Heart right ventricle (tissue), 16 donors: Measurements from ENCODE around the gene CD8B. TPM values are rescaled to one million over a fixed set of nuclear protein-coding genes. Genes with fewer than 3 reads are reported as not detected.

Source experiments
- ATAC-seq, 8 donors: fragments of 200-7000 bp; cut with Tn5 transposase; one replicate each; pipeline ENCODE4 v1.9.1; 2020; ENCODE audit warnings: mild to moderate bottlenecking in 8 of 8, moderate library complexity in 8 of 8, moderate number of reproducible peaks in 1 of 8
- DNase-seq, 2 donors: peaks; one replicate each; pipeline ENCODE4 v3.0.0-alpha.2; 2020
- H3K27ac ChIP-seq, 10 donors: fragments of 200-600 bp; sonication (generic) in 2 of 10; one replicate each; pipeline versions ENCODE4 v1.5.0 to v1.8.0; 2020 to 2022; ENCODE audit warnings: mild to moderate bottlenecking in 3 of 10
- H3K27me3 ChIP-seq, 7 donors: fragments of 200-600 bp; one replicate each; pipeline ENCODE4 v1.8.0; 2021 to 2022; ENCODE audit warnings: mild to moderate bottlenecking in 2 of 7
- H3K36me3 ChIP-seq, 9 donors: fragments of 200-600 bp; sonication (generic) in 1 of 9; one replicate each; pipeline versions ENCODE4 v1.5.0 to v1.8.0; 2020 to 2022; ENCODE audit warnings: mild to moderate bottlenecking in 2 of 9
- H3K4me1 ChIP-seq, 9 donors: fragments of 200-600 bp; sonication (generic) in 1 of 9; one replicate each; pipeline versions ENCODE4 v1.5.0 to v1.8.0; 2020 to 2022; ENCODE audit warnings: mild to moderate bottlenecking in 4 of 9
- H3K4me3 ChIP-seq, 10 donors: fragments of 200-600 bp; sonication (generic) in 2 of 10; one replicate each; pipeline versions ENCODE4 v1.5.0 to v1.8.0; 2020 to 2022; ENCODE audit warnings: mild to moderate bottlenecking in 7 of 10, moderate library complexity in 2 of 10
- H3K9me3 ChIP-seq, 11 donors: fragments of 200-600 bp in 10 of 11; sonication (generic) in 2 of 11; one replicate each; pipeline versions ENCODE4 v1.5.0 to v1.8.0; 2013 to 2022; ENCODE audit warnings: mild to moderate bottlenecking in 2 of 11, control low read depth in 1 of 11, moderate library complexity in 1 of 11
- WGBS, 2 donors: extraction: QIAGEN DNeasy Blood & Tissue Kit; methylation state at CpG; one replicate each; pipeline ENCODE4 v1.1.7; 2013; ENCODE audit warnings: inconsistent platforms in 1 of 2; 5-methylcytosine and 5-hydroxymethylcytosine counted together
- intact Hi-C, 10 donors: fragments of 100-400 bp; cut with DNase I; formaldehyde crosslinking; loops; one replicate each; pipeline versions ENCODE4 v1.11.1 to v1.14.2; 2022
- polyA plus RNA-seq, 2 donors: library from polyadenylated mRNA; stranded (reverse); fragments of 200-250 nt; gene quantifications; one replicate each; pipeline ENCODE4 v1.2.3, GENCODE V29; 2013
- total RNA-seq, 10 donors: library from RNA; stranded (reverse); fragmentation: NEBNext Ultra II Directional in 3 of 10; extraction: Animal tissue kit (Norgen Biotek cat#: 25700) in 3 of 10; gene quantifications; one replicate each; pipeline versions ENCODE4 v1.2.1 to v1.2.4, GENCODE V29; 2021 to 2023
- TF ChIP-seq, protein P1 (sequence below), 9 donors: fragments of 200-600 bp; sonication (generic) in 2 of 9; IDR thresholded peaks; one replicate each; pipeline versions ENCODE4 v1.5.0 to v1.8.0; 2021 to 2022; ENCODE audit warnings: antibody characterized with exemption in 9 of 9, mild to moderate bottlenecking in 5 of 9, moderate library complexity in 1 of 9
- donor health status: Arrhythmogenic right ventricular cardiomyopathy.
- donor health status: ischemic (EF 13 %, LVEDD 7.1; RV severe dilation, severe dysfunction).
- donor health status: healthy with polysubstance abuse.
- donor health status: DM: no; HTN: yes; CAD: no.
- donor health status: DM: no; HTN: no; CAD: no.
- donor health status: ischemic (EF 25% LVEDD 6.9; RV normal size, moderate dysfunction).
- donor health status: ischemic (EF 25% LVEDD 5.7; RV mildly dilated, moderate dysfunction).
- donor health status: healthy.
- donor health status: DM: yes; HTN: yes; CAD: no.
- donor health status: Ischemic cardiomyopathy.
- donor health status: ischemic (EF 35%, LVEDD 5.7; RV mildly dilated, moderate dysfunction).
- donor health status: nonischemic (EF 11% LVEDD 7.7; RV severe dilation, severe dysfunction).
- donor health status: DM: yes; HTN: yes; CAD: no.
- donor health status: PGD.
- donor health status: ischemic (EF 29% LVEDD 5.4; RV normal size, mild dysfunction).
- donor health status: nonischemic (EF 23%, LVEDD 6.1; RV moderate dilation, normal function).

CD8B gene
- total and polyA plus RNA-seq, 12 donors, result 0.28 to 5.2 (median 0.50) TPM; not detected in 8

DNA sequence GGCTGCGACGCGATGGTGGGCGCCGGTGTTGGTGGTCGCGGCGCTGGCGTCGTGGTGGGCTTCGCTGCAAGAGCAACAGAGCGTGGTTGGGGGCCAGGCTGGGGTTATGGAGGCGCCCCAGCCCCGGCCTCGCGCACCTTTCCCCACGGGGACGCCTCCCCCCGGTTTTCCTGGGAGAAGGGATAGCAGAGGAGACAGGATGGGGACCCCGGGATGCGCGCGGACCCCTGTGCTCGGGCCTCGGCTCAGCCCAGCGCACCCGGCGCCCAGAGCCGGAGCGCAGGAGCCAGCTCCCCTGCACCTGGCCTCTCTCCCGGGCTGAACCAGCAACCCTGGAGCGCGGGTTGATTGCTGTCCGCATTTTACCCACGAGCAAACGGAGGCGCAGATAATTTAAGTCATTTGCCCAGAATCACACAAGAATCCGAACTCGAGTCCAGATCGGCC is 72.0 kb downstream of the CD8B start:
- Histone ChIP-seq H3K9me3 (no peaks in the 10 kb centered on the region), H3K36me3 (no peaks in the 10 kb centered on the region), H3K4me3 (peak overlapping the region in 8 of 10 donors; percentile 9 to 50 (median 26)), H3K27me3 (peaks cover 11 to 74% (median 60%) of the 10 kb centered on the region in 7 donors), H3K27ac (peak overlapping the region in 1 of 10 donors; percentile 78), H3K4me1 (peaks cover 5 to 45% (median 39%) of the 10 kb centered on the region in 9 donors)
- no peak for DNase-seq
- peak in 1 of 8 donors; percentile 11 for ATAC-seq
- intact Hi-C loops, result loop anchor here in 1 of 10 donors (10.0 kb wide), 1 partner anchor 1265 kb away; the partner anchor contains the start of gene KRCC1
- 9 to 10% methylated on average over 40 of the region's 40 CpGs for WGBS, 2 donors
- TF ChIP-seq, protein P1, sequence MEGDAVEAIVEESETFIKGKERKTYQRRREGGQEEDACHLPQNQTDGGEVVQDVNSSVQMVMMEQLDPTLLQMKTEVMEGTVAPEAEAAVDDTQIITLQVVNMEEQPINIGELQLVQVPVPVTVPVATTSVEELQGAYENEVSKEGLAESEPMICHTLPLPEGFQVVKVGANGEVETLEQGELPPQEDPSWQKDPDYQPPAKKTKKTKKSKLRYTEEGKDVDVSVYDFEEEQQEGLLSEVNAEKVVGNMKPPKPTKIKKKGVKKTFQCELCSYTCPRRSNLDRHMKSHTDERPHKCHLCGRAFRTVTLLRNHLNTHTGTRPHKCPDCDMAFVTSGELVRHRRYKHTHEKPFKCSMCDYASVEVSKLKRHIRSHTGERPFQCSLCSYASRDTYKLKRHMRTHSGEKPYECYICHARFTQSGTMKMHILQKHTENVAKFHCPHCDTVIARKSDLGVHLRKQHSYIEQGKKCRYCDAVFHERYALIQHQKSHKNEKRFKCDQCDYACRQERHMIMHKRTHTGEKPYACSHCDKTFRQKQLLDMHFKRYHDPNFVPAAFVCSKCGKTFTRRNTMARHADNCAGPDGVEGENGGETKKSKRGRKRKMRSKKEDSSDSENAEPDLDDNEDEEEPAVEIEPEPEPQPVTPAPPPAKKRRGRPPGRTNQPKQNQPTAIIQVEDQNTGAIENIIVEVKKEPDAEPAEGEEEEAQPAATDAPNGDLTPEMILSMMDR (IDR thresholded peaks at IDR 0.05), result no peak

DNA sequence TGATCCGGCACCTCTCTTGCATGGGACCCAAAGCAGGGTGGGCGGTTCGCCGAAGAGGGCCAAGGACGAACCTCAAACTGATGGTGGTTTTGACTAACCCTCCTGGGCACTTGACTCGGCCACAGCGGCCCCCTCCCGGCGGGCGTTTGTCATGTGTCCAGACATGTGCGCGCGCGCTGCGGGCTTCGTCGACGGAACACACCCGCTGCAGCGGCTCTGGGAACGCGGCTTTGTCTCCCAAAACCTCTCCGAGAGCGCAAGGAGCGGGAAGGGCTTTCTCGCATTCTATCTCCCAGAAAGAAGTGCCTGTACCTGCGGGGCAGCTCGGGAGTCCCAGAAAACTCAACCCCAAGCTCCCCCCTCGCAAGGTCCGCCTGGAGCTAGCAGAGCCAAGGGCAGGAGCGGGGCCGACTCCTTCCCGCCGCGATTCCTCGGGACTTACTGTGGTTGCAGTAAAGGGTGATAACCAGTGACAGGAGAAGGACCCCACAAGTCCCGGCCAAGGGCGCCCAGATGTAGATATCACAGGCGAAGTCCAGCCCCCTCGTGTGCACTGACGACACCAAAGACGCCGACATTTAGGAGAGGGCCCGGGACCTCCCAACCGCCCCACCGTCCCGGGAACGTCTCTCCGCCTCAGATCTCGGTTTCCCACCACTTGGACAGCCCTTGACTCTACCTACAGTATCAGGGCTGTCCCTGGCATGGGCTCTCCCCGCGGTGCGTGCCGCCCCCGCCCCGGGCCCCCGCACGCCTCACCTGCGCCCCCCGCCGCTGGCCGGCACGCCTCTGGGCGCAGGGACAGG is 72.6 kb downstream of the CD8B start:
- WGBS, 2 donors, result 6 to 9% methylated on average over 64 of the region's 64 CpGs
- intact Hi-C loops, result loop anchor here in 1 of 10 donors (10.0 kb wide), 1 partner anchor 1266 kb away; the partner anchor contains the start of gene KRCC1
- TF ChIP-seq, protein P1 (IDR thresholded peaks at IDR 0.05), result no peak
- H3K27me3 ChIP-seq, result peaks cover 11 to 68% (median 54%) of the 10 kb centered on the region in 7 donors
- peak overlapping the region in 2 of 10 donors; percentile 37 to 78 for H3K27ac ChIP-seq
- H3K4me3 ChIP-seq, result peak overlapping the region in 8 of 10 donors; percentile 9 to 50 (median 24)
- no peaks in the 10 kb centered on the region for H3K36me3 ChIP-seq
- ATAC-seq (peak in 7 of 8 donors; percentile 6 to 38 (median 23)), DNase-seq (peak in 1 of 2 donors; percentile 31)
- H3K9me3 ChIP-seq, result no peaks in the 10 kb centered on the region
- H3K4me1 ChIP-seq, result peaks cover 5 to 45% (median 39%) of the 10 kb centered on the region in 9 donors

DNA sequence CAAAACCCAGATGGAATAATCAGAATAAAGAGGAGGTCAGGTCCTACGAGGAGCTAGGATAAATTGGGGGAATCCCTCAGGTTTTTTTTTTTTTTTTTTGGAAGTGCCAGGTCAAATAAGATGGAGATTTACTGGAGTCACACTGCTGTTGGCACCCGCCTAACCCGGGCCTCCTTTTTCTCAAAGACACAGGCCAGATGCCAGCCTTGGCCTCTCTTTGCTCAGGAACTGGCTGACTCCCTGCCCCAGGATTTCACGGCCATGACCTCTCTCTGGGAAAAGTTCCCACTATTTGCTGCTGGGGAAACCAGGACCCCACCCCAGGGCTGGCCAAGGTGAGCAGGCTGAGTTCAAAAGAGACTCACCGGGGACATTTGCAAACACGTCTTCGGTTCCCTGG is 73.5 kb downstream of the CD8B start:
- WGBS, 2 donors, result 14 to 16% methylated on average over 7 of the region's 7 CpGs
- peaks cover 5 to 45% (median 39%) of the 10 kb centered on the region in 9 donors for H3K4me1 ChIP-seq
- no peaks in the 10 kb centered on the region for H3K9me3 ChIP-seq
- H3K4me3 ChIP-seq, result peak overlapping the region in 3 of 10 donors; percentile 24 to 50 (median 31)
- ATAC-seq (peak; percentile 56 to 90 (median 84)), DNase-seq (peak; percentile 56 to 66)
- H3K27me3 ChIP-seq, result peaks cover 11 to 59% (median 45%) of the 10 kb centered on the region in 7 donors
- intact Hi-C loops, result loop anchor here in 1 of 10 donors (10.0 kb wide), 1 partner anchor 1267 kb away; the partner anchor contains the start of gene KRCC1
- H3K36me3 ChIP-seq, result no peaks in the 10 kb centered on the region
- TF ChIP-seq, protein P1 (IDR thresholded peaks at IDR 0.05), result no peak
- H3K27ac ChIP-seq, result peak overlapping the region in 4 of 10 donors; percentile 25 to 78 (median 48)

DNA sequence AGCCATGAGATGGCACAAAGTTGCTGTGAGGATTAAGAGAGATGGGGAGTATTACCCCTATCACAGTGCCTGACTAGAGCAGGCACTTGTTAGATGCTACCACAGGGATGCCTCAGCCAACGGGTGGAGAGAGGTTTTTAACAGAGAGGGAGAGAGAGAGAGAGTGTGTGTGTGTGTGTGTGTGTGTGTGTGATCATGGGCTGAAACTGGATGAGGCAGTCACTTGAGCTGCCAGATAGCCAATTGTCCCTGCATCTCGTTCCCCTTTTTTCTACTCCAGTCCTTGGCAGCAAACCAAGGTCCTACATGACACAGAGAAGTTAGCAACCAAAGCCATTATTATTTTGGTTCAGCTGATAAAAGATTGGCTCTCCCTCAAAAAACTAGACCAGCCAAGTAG is 74.0 kb downstream of the CD8B start:
- Histone ChIP-seq H3K9me3 (no peaks in the 10 kb centered on the region), H3K27ac (peak overlapping the region in 3 of 10 donors; percentile 38 to 78 (median 58)), H3K36me3 (no peaks in the 10 kb centered on the region), H3K4me1 (peaks cover 5 to 45% (median 39%) of the 10 kb centered on the region in 9 donors), H3K4me3 (peak overlapping the region in 2 of 10 donors; percentile 31 to 50), H3K27me3 (peaks cover 11 to 55% (median 41%) of the 10 kb centered on the region in 7 donors)
- TF ChIP-seq, protein P1 (IDR thresholded peaks at IDR 0.05), result no peak
- intact Hi-C loops, result loop anchor here in 2 of 10 donors (2.0 to 10.0 kb wide), 2 partner anchors 31 to 1267 kb away; partner anchors contain the start of gene KRCC1 (in 1 of the 2)
- ATAC-seq (peak; percentile 40 to 86 (median 78)), DNase-seq (peak in 1 of 2 donors; percentile 89)
- WGBS, 2 donors, result 0 to 4% methylated on average over 2 of the region's 2 CpGs
